Vagina (tissue), 2 donors: ENCODE results near the gene UBD. TPM values are rescaled to one million over a fixed set of nuclear protein-coding genes. Genes with fewer than 3 reads are reported as not detected.

Experiments used
- DNase-seq, 2 donors: peaks; one replicate each; pipeline ENCODE4 v3.0.0-alpha.2; 2017; ENCODE audit errors: extremely low spot score in 2 of 2
- H3K27ac ChIP-seq: fragments of 200-600 bp; sonication (generic); one replicate; pipeline ENCODE4 v1.5.1; 2019
- H3K27me3 ChIP-seq: fragments of 200-600 bp; sonication (generic); one replicate; pipeline ENCODE4 v1.5.1; 2019
- H3K36me3 ChIP-seq, 2 donors: fragments of 200-600 bp; sonication (generic); one replicate each; pipeline ENCODE4 v1.5.1; 2017 to 2019
- H3K4me1 ChIP-seq: fragments of 200-600 bp; sonication (generic); one replicate; pipeline ENCODE4 v1.5.1; 2019
- H3K4me3 ChIP-seq, 2 donors: fragments of 200-600 bp; sonication (generic); 1 replicate in 1 of 2; 2 replicates in 1 of 2; pipeline ENCODE4 v1.5.1; 2016 to 2019
- H3K9me3 ChIP-seq: fragments of 200-600 bp; sonication (generic); one replicate; pipeline ENCODE4 v1.5.1; 2019
- POLR2A ChIP-seq, 2 donors: fragments of 450-650 bp; IDR thresholded peaks; one replicate each; pipeline ENCODE4 v1.6.1; 2017; ENCODE audit warnings: antibody characterized with exemption in 2 of 2, mild to moderate bottlenecking in 2 of 2, moderate library complexity in 2 of 2
- POLR2AphosphoS5 ChIP-seq, 2 donors: sonication (generic); formaldehyde crosslinking; IDR thresholded peaks; one replicate each; pipeline ENCODE4 v1.9.0; 2017; ENCODE audit warnings: antibody characterized with exemption in 2 of 2, mild to moderate bottlenecking in 2 of 2, low read depth in 1 of 2; ENCODE audit not compliant: insufficient read depth in 1 of 2
- intact Hi-C: fragments of 100-400 bp; cut with DNase I; formaldehyde crosslinking; loops from one replicate; pipeline ENCODE4 v1.15.1; 2023
- total RNA-seq: library from RNA; depleted of rRNA; stranded (reverse); fragments of >200 nt; gene quantifications from one replicate; pipeline ENCODE4 v1.2.3, GENCODE V29; 2016
- TF ChIP-seq, protein P1 (sequence below), 3 experiments: fragments of 450-650 bp in 2 of 3; fragments of 200-600 bp in 1 of 3; sonication (generic) in 1 of 3; IDR thresholded peaks; one replicate each; pipeline ENCODE4 v1.5.1; 2017 to 2019; ENCODE audit warnings: antibody characterized with exemption in 3 of 3, mild to moderate bottlenecking in 2 of 3, moderate library complexity in 2 of 3

Gene UBD
- total RNA-seq, 1 donor from 2014 or later: not detected

DNA sequence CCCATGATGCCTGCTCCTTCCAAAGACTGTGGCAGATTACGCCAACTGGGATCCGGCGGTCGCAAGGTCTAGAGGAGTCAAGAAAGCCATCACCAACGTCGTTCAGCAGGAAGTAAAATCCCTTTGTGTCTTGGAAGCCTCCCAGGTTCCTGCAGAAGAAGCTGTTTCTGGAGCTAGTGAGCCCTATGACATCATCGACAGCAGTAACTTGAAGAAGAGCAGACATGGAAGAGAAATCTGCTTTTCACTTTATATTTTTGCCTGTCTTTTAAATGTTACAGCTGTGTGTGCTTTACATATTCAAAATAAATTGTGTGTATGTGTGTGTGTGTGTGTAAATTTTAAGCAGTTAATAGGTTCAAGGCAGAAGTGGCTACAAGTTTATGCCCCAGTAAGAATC lies 18.0 kb upstream of the UBD start:
- intact Hi-C loops: no loop called here
- Histone ChIP-seq H3K4me1 (no peaks in the 10 kb centered on the region), H3K36me3 (no peaks in the 10 kb centered on the region), H3K27me3 (no peaks in the 10 kb centered on the region), H3K4me3 (no peak overlapping the region), H3K27ac (no peak overlapping the region), H3K9me3 (no peaks in the 10 kb centered on the region)
- no peak for TF ChIP-seq POLR2A (IDR thresholded peaks at IDR 0.05)
- TF ChIP-seq POLR2AphosphoS5 (IDR thresholded peaks at IDR 0.05; ENCODE audit: insufficient read depth in 1 of 2, low read depth in 1 of 2): no peak
- TF ChIP-seq, protein P1, sequence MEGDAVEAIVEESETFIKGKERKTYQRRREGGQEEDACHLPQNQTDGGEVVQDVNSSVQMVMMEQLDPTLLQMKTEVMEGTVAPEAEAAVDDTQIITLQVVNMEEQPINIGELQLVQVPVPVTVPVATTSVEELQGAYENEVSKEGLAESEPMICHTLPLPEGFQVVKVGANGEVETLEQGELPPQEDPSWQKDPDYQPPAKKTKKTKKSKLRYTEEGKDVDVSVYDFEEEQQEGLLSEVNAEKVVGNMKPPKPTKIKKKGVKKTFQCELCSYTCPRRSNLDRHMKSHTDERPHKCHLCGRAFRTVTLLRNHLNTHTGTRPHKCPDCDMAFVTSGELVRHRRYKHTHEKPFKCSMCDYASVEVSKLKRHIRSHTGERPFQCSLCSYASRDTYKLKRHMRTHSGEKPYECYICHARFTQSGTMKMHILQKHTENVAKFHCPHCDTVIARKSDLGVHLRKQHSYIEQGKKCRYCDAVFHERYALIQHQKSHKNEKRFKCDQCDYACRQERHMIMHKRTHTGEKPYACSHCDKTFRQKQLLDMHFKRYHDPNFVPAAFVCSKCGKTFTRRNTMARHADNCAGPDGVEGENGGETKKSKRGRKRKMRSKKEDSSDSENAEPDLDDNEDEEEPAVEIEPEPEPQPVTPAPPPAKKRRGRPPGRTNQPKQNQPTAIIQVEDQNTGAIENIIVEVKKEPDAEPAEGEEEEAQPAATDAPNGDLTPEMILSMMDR (IDR thresholded peaks at IDR 0.05): no peak
- no peak for DNase-seq

DNA sequence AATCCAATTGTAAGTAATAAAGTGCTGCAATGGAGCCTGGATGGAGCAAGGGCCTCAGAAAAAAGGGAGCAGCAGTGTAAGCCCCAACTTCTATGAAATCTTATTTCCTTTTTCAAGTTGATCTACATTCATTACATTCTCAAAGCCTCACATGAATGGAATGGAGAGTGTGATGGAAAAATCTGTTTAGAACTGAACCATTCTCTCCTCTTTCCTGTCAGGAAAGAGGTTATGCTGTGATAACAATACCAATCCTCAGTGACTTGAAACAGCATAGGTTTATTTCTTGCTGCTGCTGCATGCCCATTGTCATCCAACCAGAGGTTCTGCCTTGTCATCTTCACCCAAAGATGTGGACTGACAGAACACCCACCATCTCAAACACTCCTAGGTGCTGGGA lies 16.5 kb upstream of the UBD start:
- TF ChIP-seq, protein P1 (IDR thresholded peaks at IDR 0.05): no peak
- TF ChIP-seq POLR2AphosphoS5 (IDR thresholded peaks at IDR 0.05; ENCODE audit: insufficient read depth in 1 of 2, low read depth in 1 of 2) (no peak), POLR2A (IDR thresholded peaks at IDR 0.05) (no peak)
- no peaks in the 10 kb centered on the region for H3K36me3 ChIP-seq
- intact Hi-C loops: no loop called here
- DNase-seq: no peak
- H3K9me3 ChIP-seq: no peaks in the 10 kb centered on the region
- H3K4me1 ChIP-seq: no peaks in the 10 kb centered on the region
- H3K4me3 ChIP-seq: no peak overlapping the region
- no peak overlapping the region for H3K27ac ChIP-seq
- H3K27me3 ChIP-seq: no peaks in the 10 kb centered on the region

DNA sequence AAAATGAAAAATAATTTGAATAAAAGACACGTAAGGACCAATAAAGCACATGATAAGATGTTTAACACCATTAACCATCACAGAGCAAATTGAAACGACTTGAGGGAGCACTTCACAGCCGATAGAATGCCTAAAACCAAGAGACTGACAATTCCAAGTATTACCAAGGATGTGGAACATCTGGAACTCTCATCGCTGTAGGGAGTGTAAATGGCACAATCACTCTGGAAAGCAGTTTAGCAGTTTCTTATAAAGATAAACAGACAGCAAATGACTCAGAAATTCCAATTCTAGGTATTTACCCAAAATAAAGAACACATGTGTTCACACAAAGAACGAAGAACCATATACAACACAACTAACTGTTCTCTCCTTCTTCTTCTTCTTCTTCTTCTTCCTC lies 8.5 kb upstream of the UBD start:
- no peak for DNase-seq
- Histone ChIP-seq H3K36me3 (no peaks in the 10 kb centered on the region), H3K27ac (no peak overlapping the region), H3K9me3 (no peaks in the 10 kb centered on the region), H3K4me3 (no peak overlapping the region), H3K27me3 (no peaks in the 10 kb centered on the region), H3K4me1 (no peaks in the 10 kb centered on the region)
- TF ChIP-seq, protein P1 (IDR thresholded peaks at IDR 0.05): no peak
- intact Hi-C loops: no loop called here

DNA sequence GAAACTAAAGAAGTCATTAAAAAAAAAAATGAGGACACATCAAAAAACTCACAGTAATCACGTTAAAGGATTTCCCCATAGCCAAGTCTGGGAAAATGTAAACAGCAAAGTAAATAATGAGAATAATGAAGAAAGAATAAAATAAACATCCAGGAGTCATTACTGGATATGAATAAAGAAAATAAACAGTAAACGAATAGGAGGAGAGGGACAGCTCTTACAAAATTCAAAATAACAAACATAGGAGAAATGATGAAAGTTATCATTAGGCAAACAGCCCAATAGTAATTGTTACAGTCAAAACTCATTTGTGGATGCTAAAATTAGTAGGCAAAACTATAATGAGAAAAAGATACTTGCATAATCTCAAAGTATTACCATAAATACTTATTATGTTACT lies 8.0 kb upstream of the UBD start:
- Histone ChIP-seq H3K4me3 (no peak overlapping the region), H3K27me3 (no peaks in the 10 kb centered on the region), H3K4me1 (no peaks in the 10 kb centered on the region), H3K9me3 (no peaks in the 10 kb centered on the region), H3K36me3 (no peaks in the 10 kb centered on the region), H3K27ac (no peak overlapping the region)
- TF ChIP-seq POLR2AphosphoS5 (IDR thresholded peaks at IDR 0.05; ENCODE audit: insufficient read depth in 1 of 2, low read depth in 1 of 2) (no peak), POLR2A (IDR thresholded peaks at IDR 0.05) (no peak)
- TF ChIP-seq, protein P1 (IDR thresholded peaks at IDR 0.05): no peak
- intact Hi-C loops: no loop called here
- DNase-seq: no peak

DNA sequence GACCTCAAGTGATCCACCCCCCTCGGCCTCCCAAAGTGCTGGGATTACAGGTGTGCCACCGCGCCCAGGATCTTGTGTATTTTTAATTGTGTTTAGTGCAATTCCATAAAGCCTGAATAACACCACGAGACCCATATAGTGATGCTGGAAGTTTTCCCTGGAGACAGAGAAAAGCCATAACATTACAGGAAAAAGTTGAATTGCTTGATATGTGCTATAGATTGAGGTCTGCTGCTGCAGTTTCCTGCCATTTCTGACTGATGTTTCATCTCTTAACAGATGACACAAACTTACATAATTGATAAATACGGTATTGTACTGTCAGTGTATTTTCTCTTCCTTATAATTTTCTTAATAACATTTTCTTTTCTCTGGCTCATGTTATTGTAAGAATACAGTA lies 7.3 kb upstream of the UBD start:
- Histone ChIP-seq H3K36me3 (no peaks in the 10 kb centered on the region), H3K4me1 (no peaks in the 10 kb centered on the region), H3K4me3 (no peak overlapping the region), H3K9me3 (no peaks in the 10 kb centered on the region), H3K27ac (no peak overlapping the region), H3K27me3 (no peaks in the 10 kb centered on the region)
- intact Hi-C loops: no loop called here
- TF ChIP-seq, protein P1 (IDR thresholded peaks at IDR 0.05): no peak
- TF ChIP-seq POLR2A (IDR thresholded peaks at IDR 0.05): no peak
- no peak for TF ChIP-seq POLR2AphosphoS5 (IDR thresholded peaks at IDR 0.05; ENCODE audit: insufficient read depth in 1 of 2, low read depth in 1 of 2)
- no peak for DNase-seq
